HEK293 (cell line): Measurements from ENCODE around the gene FAM24B.

Source experiments
- CTCF ChIA-PET: fragments of 350-600 bp; formaldehyde crosslinking; extraction: SDS; loops from one replicate; lab custom pipeline; 2021; ENCODE audit warnings: antibody characterized with exemption; lab: Yijun Ruan, JAX
- POLR2A ChIA-PET: fragments of 300-600 bp; formaldehyde crosslinking; extraction: SDS; loops from one replicate; lab custom pipeline; 2020; ENCODE audit warnings: antibody characterized with exemption, inconsistent platforms; lab: Yijun Ruan, JAX
- H3K27ac ChIP-seq: fragments of 200-500 bp; sonication (Bioruptor generic); 2 replicates; pipeline ENCODE4 v1.5.1; 2014; ENCODE audit warnings: low read depth, low read length, control low read depth, inconsistent platforms; ENCODE audit errors: extremely low read depth
- H3K36me3 ChIP-seq, 2 experiments: fragments of 200-500 bp in 1 of 2; sonication (Bioruptor generic) in 1 of 2; 1 replicate in 1 of 2; 2 replicates in 1 of 2; pipeline ENCODE4 v1.5.1; 2014 to 2017; ENCODE audit warnings: inconsistent platforms in 2 of 2, low read length in 2 of 2; ENCODE audit not compliant: control insufficient read depth in 2 of 2, insufficient read depth in 1 of 2
- H3K4me1 ChIP-seq: fragments of 200-500 bp; sonication (Bioruptor generic); 2 replicates; pipeline ENCODE4 v1.5.1; 2014; ENCODE audit warnings: mild to moderate bottlenecking, low read length, inconsistent platforms; ENCODE audit not compliant: control insufficient read depth, insufficient read depth
- H3K4me3 ChIP-seq: 2 replicates; pipeline ENCODE4 v1.5.1; 2011; ENCODE audit warnings: low read depth, mild to moderate bottlenecking, control low read depth, low read length, moderate library complexity
- H3K9me3 ChIP-seq: fragments of 200-500 bp; sonication (Bioruptor generic); 2 replicates; pipeline ENCODE4 v1.5.1; 2014; ENCODE audit warnings: low read depth, low read length, inconsistent platforms; ENCODE audit not compliant: control insufficient read depth, insufficient read depth
- BCL6B ChIP-seq: fragments of 450-650 bp; formaldehyde crosslinking; IDR thresholded peaks from 2 replicates; pipeline ENCODE4 v1.5.1; 2017; ENCODE audit warnings: missing biosample characterization, missing genetic modification characterization
- PATZ1 ChIP-seq: fragments of 450-650 bp; formaldehyde crosslinking; IDR thresholded peaks from 2 replicates; pipeline ENCODE4 v1.5.1; 2016; ENCODE audit warnings: missing biosample characterization, missing genetic modification characterization
- PRDM4 ChIP-seq: fragments of 450-650 bp; formaldehyde crosslinking; IDR thresholded peaks from 2 replicates; pipeline ENCODE4 v1.5.1; 2017; ENCODE audit warnings: missing biosample characterization, missing genetic modification characterization
- REPIN1 ChIP-seq: fragments of 450-650 bp; formaldehyde crosslinking; IDR thresholded peaks from 2 replicates; pipeline ENCODE4 v1.5.1; 2017; ENCODE audit warnings: missing biosample characterization, missing genetic modification characterization, low read depth
- ZNF114 ChIP-seq: fragments of 450-650 bp; formaldehyde crosslinking; IDR thresholded peaks from 2 replicates; pipeline ENCODE4 v1.5.0; 2017; ENCODE audit warnings: missing biosample characterization, missing genetic modification characterization
- ZNF146 ChIP-seq: fragments of 450-650 bp; formaldehyde crosslinking; IDR thresholded peaks from 2 replicates; pipeline ENCODE4 v1.5.1; 2016; ENCODE audit warnings: missing biosample characterization, missing genetic modification characterization
- ZNF157 ChIP-seq: fragments of 450-650 bp; formaldehyde crosslinking; IDR thresholded peaks from 2 replicates; pipeline ENCODE4 v1.5.1; 2016; ENCODE audit warnings: missing biosample characterization, missing genetic modification characterization
- ZNF175 ChIP-seq: fragments of 450-650 bp; formaldehyde crosslinking; IDR thresholded peaks from 2 replicates; pipeline ENCODE4 v1.5.1; 2016; ENCODE audit warnings: missing biosample characterization, missing genetic modification characterization
- ZNF324 ChIP-seq: fragments of 450-650 bp; formaldehyde crosslinking; IDR thresholded peaks from 2 replicates; pipeline ENCODE4 v1.5.1; 2016; ENCODE audit warnings: missing biosample characterization, missing genetic modification characterization
- ZNF335 ChIP-seq: fragments of 450-650 bp; formaldehyde crosslinking; conservative IDR thresholded peaks from 2 replicates; pipeline ENCODE4 v1.5.1; 2016; ENCODE audit warnings: missing biosample characterization, missing genetic modification characterization
- ZNF404 ChIP-seq: fragments of 450-650 bp; formaldehyde crosslinking; IDR thresholded peaks from 2 replicates; pipeline ENCODE4 v1.5.1; 2017; ENCODE audit warnings: missing biosample characterization, missing genetic modification characterization
- ZNF416 ChIP-seq: fragments of 450-650 bp; formaldehyde crosslinking; IDR thresholded peaks from 2 replicates; pipeline ENCODE4 v1.5.1; 2016; ENCODE audit warnings: missing biosample characterization, missing genetic modification characterization
- ZNF513 ChIP-seq: fragments of 450-650 bp; IDR thresholded peaks from 2 replicates; pipeline ENCODE4 v1.5.1; 2018; ENCODE audit warnings: missing biosample characterization, missing genetic modification characterization
- ZNF558 ChIP-seq: fragments of 450-650 bp; formaldehyde crosslinking; IDR thresholded peaks from 2 replicates; pipeline ENCODE4 v1.5.1; 2016; ENCODE audit warnings: missing biosample characterization, missing genetic modification characterization
- ZNF585B ChIP-seq: fragments of 450-650 bp; formaldehyde crosslinking; IDR thresholded peaks from 2 replicates; pipeline ENCODE4 v1.5.1; 2016; ENCODE audit warnings: missing biosample characterization, missing genetic modification characterization
- ZNF654 ChIP-seq: fragments of 450-650 bp; formaldehyde crosslinking; IDR thresholded peaks from 2 replicates; pipeline ENCODE4 v1.5.1; 2016; ENCODE audit warnings: low read depth, missing biosample characterization, missing genetic modification characterization
- ZNF692 ChIP-seq: fragments of 450-650 bp; formaldehyde crosslinking; IDR thresholded peaks from 2 replicates; pipeline ENCODE4 v1.5.1; 2016; ENCODE audit warnings: missing biosample characterization, missing genetic modification characterization
- ZNF747 ChIP-seq: fragments of 450-650 bp; formaldehyde crosslinking; IDR thresholded peaks from 2 replicates; pipeline ENCODE4 v1.5.1; 2016; ENCODE audit warnings: missing biosample characterization, missing genetic modification characterization
- ZNF785 ChIP-seq: fragments of 450-650 bp; formaldehyde crosslinking; IDR thresholded peaks from 2 replicates; pipeline ENCODE4 v1.5.1; 2016; ENCODE audit warnings: missing biosample characterization, missing genetic modification characterization
- ZNF792 ChIP-seq: fragments of 450-650 bp; formaldehyde crosslinking; IDR thresholded peaks from 2 replicates; pipeline ENCODE4 v1.5.1; 2016; ENCODE audit warnings: missing biosample characterization, missing genetic modification characterization
- ZSCAN5A ChIP-seq: fragments of 450-650 bp; formaldehyde crosslinking; IDR thresholded peaks from 2 replicates; pipeline ENCODE4 v1.5.1; 2016; ENCODE audit warnings: missing biosample characterization, missing genetic modification characterization

Gene FAM24B

GRCh38 chr10:122878799-122879338 lies 512 bp downstream of the FAM24B start:
- TF ChIP-seq ZNF747 (tag by site-specific recombination): no peak
- TF ChIP-seq ZNF324 (tag by site-specific recombination): 0 out of 2 replicates have a peak, but pooled peaks have one; percentile 20
- TF ChIP-seq ZSCAN5A (tag by site-specific recombination): 0 out of 2 replicates have a peak, but pooled peaks have one; percentile 40
- no peak for TF ChIP-seq ZNF654 (tag by site-specific recombination)
- 0 out of 2 replicates have a peak, but pooled peaks have one; percentile 33 for TF ChIP-seq ZNF785
- 0 out of 2 replicates have a peak, but pooled peaks have one; percentile 2 for TF ChIP-seq ZNF146
- Histone ChIP-seq H3K27ac (peak overlapping the region; percentile 90; the same call in 1 of the 2 replicates), H3K9me3 (no peaks in the 10 kb centered on the region), H3K36me3 (peaks cover 3 to 9% of the 10 kb centered on the region in 2 experiments; a peak in 1 of 3 replicates), H3K4me1 (peaks cover 5% of the 10 kb centered on the region), H3K4me3 (peak overlapping the region; percentile 53)
- CTCF ChIA-PET: no interaction called here
- POLR2A ChIA-PET: no interaction called here

- peaks cover 5% of the 10 kb centered on the region for H3K4me1 ChIP-seq
- POLR2A ChIA-PET: no interaction called here
Measured at GRCh38 chr10:122877264-122877663, 2.1 kb downstream of the FAM24B start.

More at GRCh38 chr10:122877264-122877663, 2.1 kb downstream of the FAM24B start:
- Histone ChIP-seq H3K4me3 (no peak overlapping the region), H3K9me3 (no peaks in the 10 kb centered on the region), H3K36me3 (peaks cover 3 to 5% of the 10 kb centered on the region in 2 experiments; a peak in 1 of 3 replicates), H3K27ac (no peak overlapping the region)
- TF ChIP-seq ZNF157 (tag by site-specific recombination) (no peak), ZNF585B (no peak), REPIN1 (tag by site-specific recombination) (no peak), ZNF404 (no peak), ZNF513 (tag by site-specific recombination) (no peak), ZNF335 (tag by site-specific recombination) (no peak), ZNF175 (tag by site-specific recombination) (no peak), PATZ1 (tag by site-specific recombination) (no peak), BCL6B (no peak), ZNF416 (tag by site-specific recombination) (no peak), ZNF558 (tag by site-specific recombination) (no peak), ZNF792 (no peak), ZNF692 (no peak), PRDM4 (tag by site-specific recombination) (no peak), ZNF114 (tag by site-specific recombination) (no peak)
- CTCF ChIA-PET: no interaction called here
